Breast epithelium (tissue), 4 donors: Measurements from ENCODE around the gene CTNND2. TPM values are rescaled to one million over a fixed set of nuclear protein-coding genes. Genes with fewer than 3 reads are reported as not detected.

ENCODE experiments used
- DNase-seq, 2 donors: peaks; one replicate each; pipeline ENCODE4 v3.0.0-alpha.2; 2019; ENCODE audit warnings: low spot score in 2 of 2
- H3K27ac ChIP-seq, 2 donors: fragments of 200-600 bp; sonication (generic) in 1 of 2; one replicate each; pipeline ENCODE4 v1.5.1; 2016 to 2019; ENCODE audit warnings: mild to moderate bottlenecking in 1 of 2
- H3K27me3 ChIP-seq, 2 donors: fragments of 200-600 bp; sonication (generic) in 1 of 2; one replicate each; pipeline versions ENCODE4 v1.5.1 to v1.6.0; 2017 to 2019; ENCODE audit warnings: control low read depth in 1 of 2, mild to moderate bottlenecking in 1 of 2
- H3K36me3 ChIP-seq: fragments of 200-600 bp; one replicate; pipeline ENCODE4 v1.5.1; 2019
- H3K4me1 ChIP-seq, 2 donors: fragments of 200-600 bp; sonication (generic); one replicate each; pipeline ENCODE4 v1.5.1; 2016 to 2019; ENCODE audit warnings: control low read depth in 1 of 2
- H3K4me3 ChIP-seq, 3 donors: fragments of 200-600 bp; sonication (generic); 1 replicate in 2 of 3; 2 replicates in 1 of 3; pipeline ENCODE4 v1.5.1; 2016 to 2019; ENCODE audit warnings: mild to moderate bottlenecking in 3 of 3, moderate library complexity in 2 of 3
- H3K9me3 ChIP-seq, 2 donors: fragments of 200-600 bp; sonication (generic) in 1 of 2; one replicate each; pipeline ENCODE4 v1.5.1; 2016 to 2019; ENCODE audit warnings: control low read depth in 1 of 2
- CTCF ChIP-seq, 3 donors: fragments of 450-650 bp; IDR thresholded peaks; one replicate each; pipeline ENCODE4 v1.5.1; 2016 to 2017; ENCODE audit warnings: antibody characterized with exemption in 3 of 3, mild to moderate bottlenecking in 3 of 3, moderate library complexity in 3 of 3
- POLR2A ChIP-seq: fragments of 450-650 bp; IDR thresholded peaks from one replicate; pipeline ENCODE4 v1.6.1; 2016; ENCODE audit warnings: antibody characterized with exemption, mild to moderate bottlenecking, moderate library complexity
- POLR2AphosphoS5 ChIP-seq, 3 donors: sonication (generic); formaldehyde crosslinking; IDR thresholded peaks; one replicate each; pipeline ENCODE4 v1.6.1; 2017; ENCODE audit warnings: antibody characterized with exemption in 3 of 3
- intact Hi-C: fragments of 100-400 bp; cut with DNase I; formaldehyde crosslinking; loops from one replicate; pipeline ENCODE4 v1.15.1; 2023; ENCODE audit warnings: low total_unique reads
- total RNA-seq, 3 donors: library from RNA; depleted of rRNA; stranded (reverse); fragments of >200 nt; gene quantifications; one replicate each; pipeline ENCODE4 v1.1.0, GENCODE V29; 2016

Gene CTNND2
- total RNA-seq, 3 donors from 2014 or later: 3.3 to 6.0 TPM; not detected in 1

DNA sequence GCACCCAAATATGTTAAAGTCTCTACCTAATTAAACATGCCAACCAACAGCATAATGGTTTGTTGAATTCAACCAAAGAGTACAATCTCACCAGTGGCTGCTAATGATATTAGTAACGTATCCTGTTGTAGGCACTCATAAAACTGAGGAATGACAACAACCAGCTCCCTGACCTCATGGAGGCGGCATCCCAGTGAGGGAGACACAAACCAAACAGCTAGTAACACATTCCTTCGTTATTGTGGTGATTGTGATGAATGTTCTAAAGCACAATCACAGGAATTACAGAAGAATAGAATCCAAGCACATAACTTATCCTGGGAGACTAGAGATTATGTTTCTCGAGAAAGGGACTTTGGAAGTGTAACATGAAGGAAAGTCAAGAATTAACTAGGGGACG is 224.6 kb downstream of the CTNND2 start:
- H3K27ac ChIP-seq: no peak overlapping the region
- no peak overlapping the region for H3K4me3 ChIP-seq
- H3K4me1 ChIP-seq: no peaks in the 10 kb centered on the region
- no peak for TF ChIP-seq CTCF (IDR thresholded peaks at IDR 0.05)
- TF ChIP-seq POLR2A: no peak
- TF ChIP-seq POLR2AphosphoS5 (IDR thresholded peaks at IDR 0.05): no peak
- intact Hi-C loops: no loop called here
- no peak for DNase-seq
- H3K36me3 ChIP-seq: no peaks in the 10 kb centered on the region
- no peaks in the 10 kb centered on the region for H3K9me3 ChIP-seq
- no peaks in the 10 kb centered on the region for H3K27me3 ChIP-seq

GRCh38 chr5:11675184-11675583 is 229.1 kb downstream of the CTNND2 start:
- intact Hi-C loops: no loop called here
- no peak overlapping the region for H3K4me3 ChIP-seq
- H3K36me3 ChIP-seq: no peaks in the 10 kb centered on the region
- no peaks in the 10 kb centered on the region for H3K9me3 ChIP-seq
- H3K4me1 ChIP-seq: no peaks in the 10 kb centered on the region
- DNase-seq: no peak
- no peaks in the 10 kb centered on the region for H3K27me3 ChIP-seq
- TF ChIP-seq POLR2AphosphoS5 (IDR thresholded peaks at IDR 0.05) (no peak), POLR2A (no peak), CTCF (IDR thresholded peaks at IDR 0.05) (no peak)
- H3K27ac ChIP-seq: no peak overlapping the region

DNA sequence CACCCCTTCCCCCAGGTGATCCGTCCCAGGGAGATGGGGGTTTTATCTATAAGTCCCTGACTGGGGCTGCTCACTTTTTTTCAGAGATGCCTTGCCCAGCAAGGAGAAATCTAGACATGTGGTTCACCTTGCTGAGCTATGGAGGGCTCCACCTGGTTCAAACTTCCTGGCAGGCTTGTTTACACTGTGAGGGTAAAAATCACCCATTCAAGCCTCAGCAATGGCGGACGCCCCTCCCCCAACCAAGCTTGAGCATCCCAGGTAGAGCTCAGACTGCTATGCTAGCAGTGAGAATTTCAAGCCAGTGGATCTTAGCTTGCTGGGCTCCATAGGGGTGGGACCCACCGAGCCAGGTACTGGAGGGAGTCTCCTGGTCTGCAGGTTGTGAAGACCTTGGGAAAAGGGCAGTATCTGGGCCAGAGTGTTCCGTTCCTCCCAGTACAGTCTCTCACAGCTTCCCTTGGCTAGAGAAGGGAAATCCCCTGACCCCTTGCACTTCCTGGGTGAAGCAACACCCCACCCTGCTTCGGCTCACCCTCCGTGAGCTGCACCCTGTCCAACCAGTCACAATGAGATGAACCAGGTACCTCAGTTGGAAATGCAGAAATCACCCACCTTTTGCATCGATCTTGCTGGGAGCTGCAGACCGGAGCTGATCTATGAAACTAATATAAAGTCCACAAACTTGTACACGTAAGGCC is 231.7 kb downstream of the CTNND2 start:
- Histone ChIP-seq H3K4me1 (no peaks in the 10 kb centered on the region), H3K27ac (no peak overlapping the region), H3K36me3 (no peaks in the 10 kb centered on the region), H3K27me3 (no peaks in the 10 kb centered on the region), H3K9me3 (no peaks in the 10 kb centered on the region), H3K4me3 (no peak overlapping the region)
- intact Hi-C loops: no loop called here
- TF ChIP-seq POLR2AphosphoS5 (IDR thresholded peaks at IDR 0.05): no peak
- TF ChIP-seq POLR2A: no peak
- TF ChIP-seq CTCF (IDR thresholded peaks at IDR 0.05): no peak
- no peak for DNase-seq

DNA sequence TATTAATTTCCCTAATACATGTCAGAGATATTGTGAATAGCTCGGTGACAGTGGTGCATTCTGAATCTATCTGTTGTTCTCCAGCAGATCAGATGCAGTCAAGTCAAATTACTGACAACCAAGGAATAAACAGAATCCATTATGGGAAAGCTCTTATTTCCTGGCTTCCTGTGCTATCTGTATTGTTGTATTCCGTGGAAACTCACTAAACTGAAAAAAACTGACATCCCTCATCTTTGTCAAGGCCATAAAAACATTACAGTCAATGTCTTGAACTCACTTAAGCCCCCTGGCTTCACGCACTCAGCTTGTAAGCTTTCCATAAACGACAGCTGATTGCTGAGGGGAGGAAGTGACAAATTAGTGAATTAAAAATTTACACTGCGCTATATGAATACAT is 245.9 kb downstream of the CTNND2 start:
- Histone ChIP-seq H3K27ac (no peak overlapping the region), H3K4me3 (no peak overlapping the region), H3K27me3 (no peaks in the 10 kb centered on the region), H3K9me3 (no peaks in the 10 kb centered on the region), H3K4me1 (no peaks in the 10 kb centered on the region), H3K36me3 (no peaks in the 10 kb centered on the region)
- intact Hi-C loops: no loop called here
- TF ChIP-seq POLR2AphosphoS5 (IDR thresholded peaks at IDR 0.05) (no peak), POLR2A (no peak)
- no peak for DNase-seq

DNA sequence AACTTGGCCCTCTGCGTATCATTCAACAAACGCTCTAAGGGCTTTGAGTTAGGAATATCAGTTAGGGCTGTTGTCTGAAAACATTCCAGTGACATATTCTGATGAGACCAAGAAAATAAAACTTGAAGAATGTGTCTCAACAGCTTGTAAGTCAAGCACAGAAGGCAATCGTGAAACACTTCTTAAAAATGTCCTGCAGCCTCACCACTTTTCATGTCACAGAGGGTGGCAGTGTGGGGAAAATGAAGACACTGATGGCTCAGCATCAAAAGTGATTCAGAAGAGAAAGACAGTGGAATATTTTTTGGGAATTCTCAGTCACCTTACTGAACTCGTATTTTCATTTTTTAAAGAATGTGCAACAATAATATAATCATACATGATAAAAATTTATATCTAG is 247.3 kb downstream of the CTNND2 start:
- DNase-seq: no peak
- TF ChIP-seq POLR2A: no peak
- no peak for TF ChIP-seq POLR2AphosphoS5 (IDR thresholded peaks at IDR 0.05)
- TF ChIP-seq CTCF (IDR thresholded peaks at IDR 0.05): no peak
- H3K4me1 ChIP-seq: no peaks in the 10 kb centered on the region
- intact Hi-C loops: no loop called here
- no peaks in the 10 kb centered on the region for H3K9me3 ChIP-seq
- no peak overlapping the region for H3K4me3 ChIP-seq
- H3K27me3 ChIP-seq: no peaks in the 10 kb centered on the region
- no peaks in the 10 kb centered on the region for H3K36me3 ChIP-seq
- H3K27ac ChIP-seq: no peak overlapping the region
